ENCODE data around the gene ZNF385B.

Gene ZNF385B

GRCh38 chr2:179614121-179614520 is 247.3 kb downstream of the ZNF385B start:
- no peak for DNase-seq (ENCODE audit: low read depth in 1 of 2, low spot score in 1 of 2)
- Histone ChIP-seq H3K27me3 (ENCODE audit: insufficient read depth, poor library complexity, severe bottlenecking) (no peaks in the 10 kb centered on the region), H3K27ac (replicated peaks) (no peak overlapping the region), H3K4me3 (replicated peaks; ENCODE audit: insufficient read depth, low read length) (no peak overlapping the region)
- no peak for TF ChIP-seq REST (IDR thresholded peaks at IDR 0.05; ENCODE audit: insufficient replicate concordance, low read depth)
- TF ChIP-seq POLR2AphosphoS5 (IDR thresholded peaks at IDR 0.05; ENCODE audit: low read depth), result no peak
- TF ChIP-seq SPI1 (IDR thresholded peaks at IDR 0.05; ENCODE audit: borderline replicate concordance, low read depth), result no peak
- no peak for TF ChIP-seq GABPA (IDR thresholded peaks at IDR 0.05; ENCODE audit: low read depth)

DNA sequence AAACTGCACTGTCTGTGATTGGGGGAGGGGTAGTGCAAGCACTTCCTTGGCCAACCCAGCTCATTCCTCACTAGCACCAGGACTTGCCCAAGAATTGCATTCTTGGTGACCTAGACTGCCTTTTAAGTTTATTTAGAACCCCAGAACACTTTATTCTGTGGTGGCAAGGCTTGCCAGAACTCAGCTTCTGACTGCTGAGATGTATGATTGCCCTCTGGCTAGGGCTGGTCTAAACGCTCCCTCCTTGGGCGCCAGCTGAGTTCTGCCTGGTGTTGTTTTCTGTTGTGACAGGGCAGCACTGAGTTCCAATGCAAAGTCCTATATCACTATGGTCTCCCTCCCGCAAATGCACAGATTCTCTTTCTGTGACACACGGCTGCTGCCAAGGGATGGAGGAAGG is 247.7 kb downstream of the ZNF385B start:
- DNase-seq (ENCODE audit: low read depth in 1 of 2, low spot score in 1 of 2), result no peak

DNA sequence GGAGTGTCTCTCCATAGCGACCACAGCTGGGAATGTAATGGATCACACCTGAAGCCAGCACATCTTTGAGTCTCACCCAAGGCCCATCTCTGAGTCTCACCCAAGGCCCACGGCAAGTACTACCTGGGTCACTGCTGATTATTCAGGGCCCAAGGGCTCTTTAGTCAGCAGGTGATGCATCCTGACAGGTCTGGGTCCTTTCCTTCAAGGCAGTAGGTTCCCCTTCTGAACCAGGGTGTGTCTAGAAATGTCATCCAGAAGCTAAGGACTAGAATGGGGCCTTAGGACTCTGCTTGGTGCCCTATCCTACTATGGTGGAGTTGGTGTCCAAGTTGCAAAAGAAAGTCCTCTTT is 248.1 kb downstream of the ZNF385B start:
- H3K27ac ChIP-seq (replicated peaks), result no peak overlapping the region
- H3K4me3 ChIP-seq (replicated peaks; ENCODE audit: insufficient read depth, low read length), result no peak overlapping the region

More for the DNA sequence above, 247.7 kb downstream of the ZNF385B start:
- Histone ChIP-seq H3K4me3 (replicated peaks; ENCODE audit: insufficient read depth, low read length) (no peak overlapping the region), H3K27me3 (ENCODE audit: insufficient read depth, poor library complexity, severe bottlenecking) (no peaks in the 10 kb centered on the region), H3K27ac (replicated peaks) (no peak overlapping the region)
- TF ChIP-seq SPI1 (IDR thresholded peaks at IDR 0.05; ENCODE audit: borderline replicate concordance, low read depth) (no peak), CTCF (IDR thresholded peaks at IDR 0.05; ENCODE audit: insufficient read depth, low read length) (no peak), REST (IDR thresholded peaks at IDR 0.05; ENCODE audit: insufficient replicate concordance, low read depth) (no peak), GABPA (IDR thresholded peaks at IDR 0.05; ENCODE audit: low read depth) (no peak), POLR2AphosphoS5 (IDR thresholded peaks at IDR 0.05; ENCODE audit: low read depth) (no peak)

More for the DNA sequence above, 248.1 kb downstream of the ZNF385B start:
- DNase-seq (ENCODE audit: low read depth in 1 of 2, low spot score in 1 of 2), result no peak
- TF ChIP-seq GABPA (IDR thresholded peaks at IDR 0.05; ENCODE audit: low read depth) (no peak), POLR2AphosphoS5 (IDR thresholded peaks at IDR 0.05; ENCODE audit: low read depth) (no peak), CTCF (IDR thresholded peaks at IDR 0.05; ENCODE audit: insufficient read depth, low read length) (no peak), SPI1 (IDR thresholded peaks at IDR 0.05; ENCODE audit: borderline replicate concordance, low read depth) (no peak), REST (IDR thresholded peaks at IDR 0.05; ENCODE audit: insufficient replicate concordance, low read depth) (no peak)
- H3K27me3 ChIP-seq (ENCODE audit: insufficient read depth, poor library complexity, severe bottlenecking), result no peaks in the 10 kb centered on the region
